Renal cortical epithelial cell (primary cell): ENCODE results near the gene MUC4. TPM values are rescaled to one million over a fixed set of nuclear protein-coding genes. Genes with fewer than 3 reads are reported as not detected.
A peak's percentile ranks its signal among the peaks of the same experiment; 100 is the strongest.

Experiments used
- DNase-seq: peaks from one replicate; pipeline ENCODE4 v3.0.0-alpha.2; 2011; ENCODE audit warnings: low read depth
- total RNA-seq: library from RNA; depleted of rRNA; stranded (reverse); fragments of >200 nt; gene quantifications from 2 replicates; pipeline ENCODE4 v1.2.3, GENCODE V29; 2014

The MUC4 gene
- total RNA-seq, 1 donor from 2014 or later: 0.05 TPM

GRCh38 chr3:195699388-195699771 lies 112.3 kb downstream of the MUC4 start:
- no peak for DNase-seq

- DNase-seq: no peak
These were observed 112.9 kb downstream of the MUC4 start for GRCh38 chr3:195698647-195699387.

DNA sequence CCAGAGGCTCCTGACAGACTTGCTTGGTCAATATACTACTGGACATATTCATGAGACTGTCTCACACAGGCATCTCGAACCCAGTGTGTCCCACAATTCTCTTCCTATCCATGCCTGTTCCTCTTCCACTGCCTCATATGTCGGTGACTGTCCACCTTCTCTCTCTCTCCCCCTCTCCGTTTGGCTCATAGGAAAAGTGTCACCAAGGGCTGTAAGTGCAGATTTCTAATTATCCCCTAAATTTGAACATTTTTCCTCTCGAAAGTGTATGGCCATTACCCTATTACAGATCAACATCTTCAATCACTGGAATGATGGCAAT lies 113.4 kb downstream of the MUC4 start:
- DNase-seq: no peak

- peak; percentile 76 for DNase-seq
These were observed 114.0 kb downstream of the MUC4 start for GRCh38 chr3:195697582-195698324.

Other genes with a start within 250 kb of the MUC4 start
- not detected in 2 replicates for gene APOD, start 228.0 kb downstream of the MUC4 start, total RNA-seq
- gene MUC20, start 91.0 kb downstream of the MUC4 start, total RNA-seq: 1.1 and 4.7 TPM in 2 replicates
- 1.9 and 5.2 TPM in 2 replicates for gene TNK2, start 96.6 kb upstream of the MUC4 start, total RNA-seq